ENCODE results near the gene PPP5C.

DNA sequence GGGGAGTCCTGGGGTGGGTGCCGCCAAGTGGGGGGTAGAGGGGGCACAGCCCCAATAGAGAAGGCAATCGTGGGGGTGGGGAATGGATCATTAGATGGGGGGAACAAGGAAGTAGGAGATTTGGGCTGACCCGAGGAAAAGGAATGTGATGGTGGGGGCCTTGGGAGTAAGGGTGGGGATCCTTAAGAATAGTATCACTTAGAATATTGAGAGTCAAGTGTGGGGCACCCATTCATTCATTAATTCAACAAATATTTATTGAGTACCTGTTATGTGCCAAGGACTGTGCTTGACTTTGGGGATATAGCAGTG is 641 bp downstream of the PPP5C start:
- no peak for TF ChIP-seq POLR2AphosphoS5 (IDR thresholded peaks at IDR 0.05; ENCODE audit: borderline replicate concordance, low read depth, low read length)
- no peak for TF ChIP-seq EZH2 (IDR thresholded peaks at IDR 0.05)
- no peak for TF ChIP-seq FOXP2 (optimal IDR thresholded peaks at IDR 0.05; ENCODE audit: control extremely low read depth, extremely low read length, insufficient read depth)

Measured in SK-N-MC (cell line).